Nephron progenitor cell (in vitro differentiated cells): ENCODE results near the gene NFE2L1.
"Not testable (repeated sequence)": the region's sequence is repeated elsewhere in the genome, so short reads cannot be mapped to it uniquely, and the experiment has no call there.

Experiments used
- DNase-seq: peaks from one replicate; pipeline ENCODE4 v3.0.0; 2021
- H3K27ac Mint-ChIP-seq: 2 replicates; pipeline ENCODE4 v1.8.0; 2021; ENCODE audit warnings: mild to moderate bottlenecking, moderate library complexity, mixed read lengths
- H3K27me3 Mint-ChIP-seq: 2 replicates; pipeline ENCODE4 v1.8.0; 2021; ENCODE audit warnings: mild to moderate bottlenecking, low read depth, mixed read lengths; ENCODE audit not compliant: poor library complexity
- H3K36me3 Mint-ChIP-seq: 2 replicates; pipeline ENCODE4 v1.8.0; 2021; ENCODE audit warnings: low read depth, mixed read lengths
- H3K4me1 Mint-ChIP-seq: 2 replicates; pipeline ENCODE4 v1.8.0; 2021; ENCODE audit warnings: mixed read lengths
- H3K4me3 Mint-ChIP-seq: 2 replicates; pipeline ENCODE4 v1.8.0; 2021; ENCODE audit warnings: mild to moderate bottlenecking, moderate library complexity, mixed read lengths
- H3K9me3 Mint-ChIP-seq: 2 replicates; pipeline ENCODE4 v1.8.0; 2021; ENCODE audit warnings: mild to moderate bottlenecking, moderate library complexity, mixed read lengths
- CTCF ChIP-seq: fragments of 200-600 bp; sonication (generic); IDR thresholded peaks from 2 replicates; pipeline ENCODE4 v1.5.0; 2021; ENCODE audit warnings: antibody characterized with exemption

The NFE2L1 gene

DNA sequence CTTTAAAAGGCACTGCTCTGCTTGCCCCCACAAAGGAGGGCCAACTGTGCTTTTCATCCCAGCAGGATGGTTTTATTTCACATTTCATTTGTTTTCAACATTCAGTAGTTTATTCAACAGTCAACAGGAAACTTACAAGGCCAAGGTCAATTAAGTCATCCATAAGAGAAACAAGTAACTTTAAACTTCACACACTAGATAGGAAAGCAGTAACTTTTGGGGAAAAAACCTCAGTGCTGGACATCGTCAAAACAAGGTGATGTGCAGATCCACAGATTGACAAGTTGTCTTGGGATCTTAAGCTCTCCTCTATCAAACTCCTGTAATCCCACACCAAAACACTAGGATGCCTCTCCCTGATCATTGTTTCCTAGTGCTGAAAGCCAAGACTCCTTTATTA, 18.5 kb downstream of the NFE2L1 start:
- Mint-ChIP-seq H3K4me1 (peaks cover 14% of the 10 kb centered on the region), H3K9me3 (no peaks in the 10 kb centered on the region), H3K27me3 (no peaks in the 10 kb centered on the region), H3K36me3 (peaks cover 62% of the 10 kb centered on the region), H3K4me3 (no peak overlapping the region), H3K27ac (peak overlapping the region; percentile 46)
- TF ChIP-seq CTCF: no peak
- no peak for DNase-seq

DNA sequence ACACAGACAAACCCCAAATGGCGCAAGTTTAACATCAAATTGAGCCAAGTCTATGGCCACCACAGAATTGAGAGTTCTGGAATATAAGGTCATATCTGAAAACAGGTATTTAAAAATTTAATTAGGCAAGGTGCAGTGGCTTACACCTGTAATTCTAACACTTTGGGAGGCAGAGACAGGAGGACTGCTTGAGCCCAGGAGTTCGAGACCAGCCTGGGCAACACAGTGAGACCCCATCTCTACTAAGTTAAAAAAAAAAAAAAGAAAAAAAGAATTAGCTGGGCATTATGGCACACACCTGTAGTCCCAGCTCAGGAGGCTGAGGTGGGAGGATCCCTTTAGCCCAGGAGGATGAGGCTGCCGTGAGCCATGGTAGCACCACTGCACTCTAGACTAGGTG, 19.1 kb downstream of the NFE2L1 start:
- DNase-seq: no peak
- TF ChIP-seq CTCF: no peak
- Mint-ChIP-seq H3K4me3 (no peak overlapping the region), H3K36me3 (peaks cover 64% of the 10 kb centered on the region), H3K4me1 (peaks cover 14% of the 10 kb centered on the region), H3K27ac (peak overlapping the region; percentile 46), H3K27me3 (no peaks in the 10 kb centered on the region), H3K9me3 (no peaks in the 10 kb centered on the region)

DNA sequence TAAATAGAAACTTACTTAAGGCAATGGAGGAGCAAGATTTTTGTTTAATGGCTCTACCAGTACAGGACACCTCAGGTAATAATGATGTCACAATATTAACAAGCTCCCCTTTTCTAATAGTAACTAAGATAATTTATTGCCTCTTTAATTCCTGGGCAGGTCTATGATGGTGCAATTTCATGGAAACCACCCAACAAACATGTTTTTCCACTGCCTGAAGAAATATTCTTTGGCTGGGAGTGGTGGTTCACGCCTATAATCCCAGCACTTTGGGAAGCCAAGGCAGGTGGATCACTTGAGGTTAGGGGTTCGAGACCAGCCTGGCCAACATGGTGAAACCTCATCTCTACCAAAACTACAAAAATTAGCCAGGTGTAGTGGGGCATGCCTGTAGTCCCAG, 19.6 kb downstream of the NFE2L1 start:
- Mint-ChIP-seq H3K36me3 (peaks cover 62% of the 10 kb centered on the region), H3K4me1 (peaks cover 14% of the 10 kb centered on the region)
- H3K27me3 Mint-ChIP-seq, H3K9me3 Mint-ChIP-seq, H3K4me3 Mint-ChIP-seq, H3K27ac Mint-ChIP-seq, DNase-seq: not testable (repeated sequence)

DNA sequence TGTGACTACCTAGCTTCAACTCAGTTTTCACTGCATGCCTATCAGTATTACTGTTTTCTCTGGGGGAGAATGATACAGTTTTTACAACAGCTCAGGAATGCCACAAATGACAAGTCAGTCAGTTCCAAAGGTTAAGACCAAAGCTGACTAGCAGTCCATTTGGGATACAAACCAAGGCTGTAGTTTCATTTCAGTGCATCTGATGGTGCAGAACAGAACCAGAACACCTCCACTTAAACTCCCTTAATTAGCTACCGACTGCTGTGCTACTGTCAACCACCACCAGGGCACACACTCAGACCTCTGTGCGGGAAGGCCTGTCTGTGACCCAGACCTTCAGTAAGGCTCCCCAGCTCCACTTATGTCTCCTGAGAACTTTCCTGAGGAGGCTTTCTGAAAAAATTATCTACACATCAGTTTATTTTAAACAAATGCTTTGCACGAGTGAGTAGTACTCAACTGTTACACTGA, 20.4 kb downstream of the NFE2L1 start:
- Mint-ChIP-seq H3K27ac (peak overlapping the region; percentile 90), H3K9me3 (no peaks in the 10 kb centered on the region), H3K4me3 (no peak overlapping the region)

GRCh38 chr17:48070195-48070594, 22.0 kb downstream of the NFE2L1 start:
- H3K9me3 Mint-ChIP-seq: no peaks in the 10 kb centered on the region
- H3K4me3 Mint-ChIP-seq: no peak overlapping the region
- peaks cover 15% of the 10 kb centered on the region for H3K4me1 Mint-ChIP-seq
- H3K27me3 Mint-ChIP-seq: no peaks in the 10 kb centered on the region
- peak overlapping the region; percentile 78 for H3K27ac Mint-ChIP-seq
- H3K36me3 Mint-ChIP-seq: peaks cover 66% of the 10 kb centered on the region
- no peak for DNase-seq
- TF ChIP-seq CTCF: no peak

More for the DNA sequence above, 20.4 kb downstream of the NFE2L1 start:
- Mint-ChIP-seq H3K36me3 (peaks cover 69% of the 10 kb centered on the region), H3K4me1 (peaks cover 18% of the 10 kb centered on the region), H3K27me3 (no peaks in the 10 kb centered on the region)
- DNase-seq: no peak
- TF ChIP-seq CTCF: peak; percentile 33

DNA sequence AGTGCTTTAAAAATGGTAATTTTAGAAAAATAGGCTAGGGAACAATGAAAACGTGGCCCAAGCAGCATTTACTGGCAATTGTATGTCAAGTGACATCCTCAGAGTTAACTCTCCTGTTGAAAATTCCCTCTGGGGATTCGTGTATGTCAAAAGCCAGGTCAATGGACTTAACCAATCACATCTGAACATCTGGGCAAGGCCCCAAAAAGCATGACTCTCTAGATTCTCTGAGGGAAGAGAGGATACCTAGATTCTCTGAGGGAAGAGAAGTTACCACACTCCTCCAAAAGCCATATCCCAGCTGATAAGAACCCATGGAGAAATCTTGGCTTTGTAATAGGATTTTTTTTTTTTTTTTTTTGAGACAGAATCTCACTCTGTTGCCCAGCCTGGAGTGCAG, 23.5 kb downstream of the NFE2L1 start:
- peaks cover 11% of the 10 kb centered on the region for H3K4me1 Mint-ChIP-seq
- no peak overlapping the region for H3K4me3 Mint-ChIP-seq
- peaks cover 3% of the 10 kb centered on the region for H3K27me3 Mint-ChIP-seq
- H3K9me3 Mint-ChIP-seq: no peaks in the 10 kb centered on the region
- H3K36me3 Mint-ChIP-seq: peaks cover 65% of the 10 kb centered on the region
- DNase-seq: no peak
- H3K27ac Mint-ChIP-seq: no peak overlapping the region
- no peak for TF ChIP-seq CTCF

- not testable (repeated sequence) for H3K27ac Mint-ChIP-seq, H3K4me1 Mint-ChIP-seq, H3K27me3 Mint-ChIP-seq, H3K9me3 Mint-ChIP-seq, H3K4me3 Mint-ChIP-seq, DNase-seq
- H3K36me3 Mint-ChIP-seq: peaks cover 60% of the 10 kb centered on the region
These were observed 24.7 kb downstream of the NFE2L1 start for GRCh38 chr17:48072811-48073210.

- not testable (repeated sequence) for H3K9me3 Mint-ChIP-seq, H3K4me1 Mint-ChIP-seq, H3K4me3 Mint-ChIP-seq, DNase-seq, H3K27me3 Mint-ChIP-seq, H3K27ac Mint-ChIP-seq
- H3K36me3 Mint-ChIP-seq: peaks cover 54% of the 10 kb centered on the region
These were observed 25.5 kb downstream of the NFE2L1 start for GRCh38 chr17:48073566-48074094.
